ENCODE measurements around the gene KEAP1. TPM values are rescaled to one million over a fixed set of nuclear protein-coding genes. Genes with fewer than 3 reads are reported as not detected.
A peak's percentile ranks its signal among the peaks of the same experiment; 100 is the strongest.
"Not testable (repeated sequence)": the region's sequence is repeated elsewhere in the genome, so short reads cannot be mapped to it uniquely, and the experiment has no call there.

The KEAP1 gene
- total RNA-seq, 4 donors from 2014 or later: 44.3 to 75.8 (median 69.9) TPM

GRCh38 chr19:10548746-10549276 is 45.7 kb upstream of the KEAP1 start:
- no peak for TF ChIP-seq POLR2AphosphoS5 (IDR thresholded peaks at IDR 0.05)
- TF ChIP-seq POLR2A (IDR thresholded peaks at IDR 0.05): no peak
- no peak for TF ChIP-seq EP300 (IDR thresholded peaks at IDR 0.05)
- TF ChIP-seq CTCF (IDR thresholded peaks at IDR 0.05): no peak
- H3K27me3 ChIP-seq: no peaks in the 10 kb centered on the region
- WGBS: 94% methylated on average over 18 of the region's 18 CpGs
- H3K9me3 ChIP-seq: no peaks in the 10 kb centered on the region
- H3K36me3 ChIP-seq: peaks cover 65% of the 10 kb centered on the region
- H3K4me1 ChIP-seq: peaks cover 41% of the 10 kb centered on the region
- H3K27ac ChIP-seq: no peak overlapping the region
- no peak overlapping the region for H3K4me3 ChIP-seq
- no peak for DNase-seq (ENCODE audit: low spot score in 2 of 2)

- Histone ChIP-seq H3K4me1 (peaks cover 30% of the 10 kb centered on the region), H3K27me3 (no peaks in the 10 kb centered on the region), H3K9me3 (no peaks in the 10 kb centered on the region), H3K36me3 (peaks cover 45% of the 10 kb centered on the region), H3K27ac (no peak overlapping the region), H3K4me3 (no peak overlapping the region)
- no peak for DNase-seq (ENCODE audit: low spot score in 2 of 2)
- 89% methylated on average over 3 of the region's 17 CpGs for WGBS
- TF ChIP-seq POLR2A (IDR thresholded peaks at IDR 0.05) (no peak), EP300 (IDR thresholded peaks at IDR 0.05) (no peak), POLR2AphosphoS5 (IDR thresholded peaks at IDR 0.05) (no peak)
Observed at GRCh38 chr19:10546817-10547216, 43.7 kb upstream of the KEAP1 start.

GRCh38 chr19:10544753-10545251 is 41.6 kb upstream of the KEAP1 start:
- H3K4me3 ChIP-seq: peak overlapping the region; percentile 96
- H3K27me3 ChIP-seq: no peaks in the 10 kb centered on the region
- peaks cover 30% of the 10 kb centered on the region for H3K4me1 ChIP-seq
- WGBS: 6% methylated on average over 9 of the region's 23 CpGs
- H3K36me3 ChIP-seq: peaks cover 28% of the 10 kb centered on the region
- TF ChIP-seq EP300 (IDR thresholded peaks at IDR 0.05): no peak
- no peak for TF ChIP-seq POLR2A (IDR thresholded peaks at IDR 0.05)
- TF ChIP-seq POLR2AphosphoS5 (IDR thresholded peaks at IDR 0.05): no peak
- TF ChIP-seq CTCF (IDR thresholded peaks at IDR 0.05): no peak
- peak overlapping the region; percentile 92 for H3K27ac ChIP-seq
- DNase-seq (ENCODE audit: low spot score in 2 of 2): no peak
- no peaks in the 10 kb centered on the region for H3K9me3 ChIP-seq

- DNase-seq (ENCODE audit: low spot score in 2 of 2): peak in 1 of 2 donors; percentile 74
- TF ChIP-seq CTCF (IDR thresholded peaks at IDR 0.05) (no peak), EP300 (IDR thresholded peaks at IDR 0.05) (no peak), POLR2AphosphoS5 (IDR thresholded peaks at IDR 0.05) (no peak)
- H3K9me3 ChIP-seq: no peaks in the 10 kb centered on the region
- H3K36me3 ChIP-seq: peaks cover 23% of the 10 kb centered on the region
- H3K27me3 ChIP-seq: no peaks in the 10 kb centered on the region
- H3K4me1 ChIP-seq: peaks cover 30% of the 10 kb centered on the region
- peak overlapping the region; percentile 92 for H3K27ac ChIP-seq
- peak overlapping the region; percentile 96 for H3K4me3 ChIP-seq
- WGBS: 13% methylated on average over 13 of the region's 22 CpGs
Observed at GRCh38 chr19:10544242-10544752, 41.1 kb upstream of the KEAP1 start.

- peaks cover 16% of the 10 kb centered on the region for H3K36me3 ChIP-seq
- TF ChIP-seq EP300 (IDR thresholded peaks at IDR 0.05): no peak
- peak in 1 of 2 donors; percentile 40 for TF ChIP-seq POLR2A (IDR thresholded peaks at IDR 0.05)
- no peaks in the 10 kb centered on the region for H3K27me3 ChIP-seq
- H3K9me3 ChIP-seq: no peaks in the 10 kb centered on the region
- H3K4me3 ChIP-seq: peak within 1 kb of the TSS; percentile 96
- 2% methylated on average over 30 of the region's 79 CpGs for WGBS
- DNase-seq (ENCODE audit: low spot score in 2 of 2): peak in 1 of 2 donors; percentile 88
- H3K27ac ChIP-seq: peak within 1 kb of the TSS; percentile 92
- peaks cover 30% of the 10 kb centered on the region for H3K4me1 ChIP-seq
Observed at GRCh38 chr19:10543420-10544241, 40.5 kb upstream of the KEAP1 start, which contains the start of gene ATG4D. ATG4D (plus strand) TSS chr19:10543904; CDS start chr19:10544091, 187 bp downstream.

DNA sequence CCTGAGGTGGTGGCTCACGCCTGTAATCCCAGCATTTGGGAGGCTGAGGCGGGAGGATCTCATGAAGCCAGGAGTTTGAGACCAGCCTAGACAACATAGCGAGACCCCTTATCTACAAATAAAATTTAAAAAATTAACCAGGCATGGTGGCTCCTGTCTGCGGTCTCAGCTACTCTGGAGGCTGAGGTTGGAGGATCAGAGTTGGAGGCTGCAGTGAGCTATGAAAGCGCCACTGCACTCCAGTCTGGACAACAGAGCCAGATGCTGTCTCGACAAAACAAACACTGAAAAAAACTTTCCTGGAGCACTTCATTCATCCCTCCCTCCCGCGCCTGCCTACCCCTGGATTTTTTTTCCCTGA is 39.9 kb upstream of the KEAP1 start:
- no peak for DNase-seq (ENCODE audit: low spot score in 2 of 2)
- Histone ChIP-seq H3K27me3 (no peaks in the 10 kb centered on the region), H3K4me3 (peak overlapping the region; percentile 96), H3K36me3 (peaks cover 11% of the 10 kb centered on the region), H3K27ac (no peak overlapping the region), H3K4me1 (peaks cover 30% of the 10 kb centered on the region), H3K9me3 (no peaks in the 10 kb centered on the region)
- TF ChIP-seq CTCF (IDR thresholded peaks at IDR 0.05) (no peak), EP300 (IDR thresholded peaks at IDR 0.05) (no peak), POLR2AphosphoS5 (IDR thresholded peaks at IDR 0.05) (no peak), POLR2A (IDR thresholded peaks at IDR 0.05) (no peak)
- 49% methylated on average over 8 of the region's 8 CpGs for WGBS

- not testable (repeated sequence) for H3K27ac ChIP-seq; H3K4me3 ChIP-seq; H3K36me3 ChIP-seq; H3K27me3 ChIP-seq; DNase-seq (ENCODE audit: low spot score in 2 of 2); H3K9me3 ChIP-seq
- H3K4me1 ChIP-seq: peaks cover 11% of the 10 kb centered on the region
- 60% methylated on average over 7 of the region's 9 CpGs for WGBS
Observed at GRCh38 chr19:10539016-10539415, 35.9 kb upstream of the KEAP1 start.

Data from suprapubic skin (tissue), 4 donors.